GM18505 (cell line): ENCODE measurements around the gene SLC2A2.

Experiments
- ATAC-seq: cut with Tn5 transposase; IDR thresholded peaks from one replicate; pipeline ENCODE4 v1.9.1; 2021; ENCODE audit not compliant: unreplicated experiment
- POLR2A ChIP-seq: IDR thresholded peaks from 4 replicates; pipeline ENCODE4 v1.6.1; 2011; ENCODE audit warnings: borderline replicate concordance; ENCODE audit not compliant: insufficient read depth, insufficient read length; ENCODE audit errors: extremely low read depth

The SLC2A2 gene

DNA sequence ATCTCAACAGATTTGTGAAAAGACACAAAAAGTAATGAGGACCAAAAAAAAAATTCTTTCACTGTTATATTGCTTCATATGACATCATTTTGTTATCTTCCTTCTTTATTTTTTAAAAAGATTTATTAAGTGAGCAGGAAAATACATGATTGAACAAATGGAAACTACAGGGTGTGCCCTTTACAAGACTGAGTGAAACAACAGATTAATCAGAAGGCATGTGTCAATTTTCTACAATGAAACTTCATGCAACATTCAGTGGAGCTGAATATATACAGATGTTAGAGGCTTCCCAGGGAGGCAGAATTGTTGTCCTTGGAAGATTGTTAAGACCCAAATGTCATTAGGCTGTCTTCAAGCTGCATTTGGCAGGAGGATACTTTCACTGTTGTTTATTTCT is 28.4 kb upstream of the SLC2A2 start:
- ATAC-seq: no peak
- TF ChIP-seq POLR2A: no peak

DNA sequence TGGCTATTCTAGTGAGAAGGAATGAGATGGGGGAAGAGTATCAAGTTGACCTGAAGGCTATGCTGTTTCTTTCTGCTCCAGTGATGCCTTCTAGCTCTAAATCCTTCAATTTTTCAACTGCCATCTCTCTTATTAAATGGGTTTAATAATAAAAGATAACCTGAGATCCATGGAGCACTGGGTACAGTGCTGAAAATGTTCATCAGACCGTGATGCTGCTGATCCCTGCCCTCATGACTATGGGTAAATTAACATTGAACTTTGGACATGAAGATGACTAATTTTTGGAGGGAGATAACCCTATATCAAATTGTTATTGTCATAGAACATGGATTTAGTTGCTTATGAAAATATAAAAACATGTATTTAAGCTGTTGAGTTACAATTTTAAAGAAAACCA is 27.7 kb upstream of the SLC2A2 start:
- no peak for ATAC-seq
- TF ChIP-seq POLR2A: no peak

- TF ChIP-seq POLR2A: no peak
- peak; percentile 95 for ATAC-seq
Measured at GRCh38 chr3:171049861-171050444, 23.4 kb upstream of the SLC2A2 start.

DNA sequence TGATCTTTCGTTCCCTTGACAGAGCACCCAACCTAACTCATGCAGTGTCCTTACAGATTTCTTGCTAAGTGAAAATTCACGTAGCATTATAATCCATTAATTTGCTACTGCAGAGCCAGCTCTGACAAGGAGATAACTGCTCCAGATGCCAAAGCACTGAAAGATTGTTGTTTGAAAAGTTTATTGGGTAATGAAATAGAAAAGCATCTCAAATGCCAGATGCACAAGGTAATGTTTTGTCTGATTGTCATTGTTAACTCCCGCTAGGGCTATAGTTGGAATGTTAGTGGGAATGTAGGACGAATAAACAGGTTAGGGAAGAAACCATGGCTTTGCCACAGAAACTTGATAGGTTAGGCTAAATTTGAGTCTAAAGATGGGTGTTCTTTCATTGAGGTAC is 20.2 kb upstream of the SLC2A2 start:
- no peak for ATAC-seq
- no peak for TF ChIP-seq POLR2A

- TF ChIP-seq POLR2A: no peak
- no peak for ATAC-seq
Measured at GRCh38 chr3:171044835-171045793, 18.6 kb upstream of the SLC2A2 start.

DNA sequence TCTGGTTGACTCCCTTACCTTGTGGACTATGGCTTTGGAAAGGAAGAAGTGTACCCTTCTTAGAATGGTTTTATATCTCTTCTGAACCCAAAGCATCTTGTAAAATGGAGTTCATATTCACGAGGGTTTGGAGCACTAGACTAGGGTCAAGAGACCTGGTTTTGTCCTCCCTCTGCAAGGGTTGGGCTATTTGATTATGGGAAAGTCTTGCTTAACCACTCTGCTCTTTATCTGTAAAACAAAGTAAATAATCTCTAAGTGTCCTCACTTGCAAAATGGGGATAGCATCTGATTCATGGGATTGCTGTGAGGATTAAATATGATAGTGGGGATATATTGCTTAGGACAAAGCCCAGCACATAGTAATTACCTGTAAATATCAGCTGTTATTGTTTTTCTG is 17.9 kb upstream of the SLC2A2 start:
- ATAC-seq: no peak
- no peak for TF ChIP-seq POLR2A

GRCh38 chr3:171039674-171040073 is 13.2 kb upstream of the SLC2A2 start:
- no peak for TF ChIP-seq POLR2A
- ATAC-seq: no peak

DNA sequence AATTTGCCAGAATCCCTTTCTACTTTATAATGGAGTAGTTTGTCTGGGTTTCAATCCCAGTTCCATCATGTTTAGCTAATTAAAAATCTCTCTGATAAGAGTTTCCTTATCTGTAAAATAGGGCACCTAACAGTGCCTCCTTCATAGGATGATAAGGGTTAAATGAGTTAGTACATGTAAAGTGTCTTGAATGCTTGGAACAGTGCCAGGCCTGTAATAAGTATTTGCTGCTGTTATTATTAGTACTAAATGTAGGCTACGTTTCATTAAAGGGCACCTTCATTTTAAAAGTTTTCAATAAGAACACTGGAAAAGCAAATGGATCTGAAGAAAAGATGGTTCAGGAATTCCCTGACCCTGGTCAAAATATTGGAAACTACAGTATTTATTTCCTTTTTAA is 11.8 kb upstream of the SLC2A2 start:
- no peak for TF ChIP-seq POLR2A
- ATAC-seq: no peak

- ATAC-seq: no peak
- TF ChIP-seq POLR2A: no peak
Measured at GRCh38 chr3:171028779-171029232, 2.3 kb upstream of the SLC2A2 start.

DNA sequence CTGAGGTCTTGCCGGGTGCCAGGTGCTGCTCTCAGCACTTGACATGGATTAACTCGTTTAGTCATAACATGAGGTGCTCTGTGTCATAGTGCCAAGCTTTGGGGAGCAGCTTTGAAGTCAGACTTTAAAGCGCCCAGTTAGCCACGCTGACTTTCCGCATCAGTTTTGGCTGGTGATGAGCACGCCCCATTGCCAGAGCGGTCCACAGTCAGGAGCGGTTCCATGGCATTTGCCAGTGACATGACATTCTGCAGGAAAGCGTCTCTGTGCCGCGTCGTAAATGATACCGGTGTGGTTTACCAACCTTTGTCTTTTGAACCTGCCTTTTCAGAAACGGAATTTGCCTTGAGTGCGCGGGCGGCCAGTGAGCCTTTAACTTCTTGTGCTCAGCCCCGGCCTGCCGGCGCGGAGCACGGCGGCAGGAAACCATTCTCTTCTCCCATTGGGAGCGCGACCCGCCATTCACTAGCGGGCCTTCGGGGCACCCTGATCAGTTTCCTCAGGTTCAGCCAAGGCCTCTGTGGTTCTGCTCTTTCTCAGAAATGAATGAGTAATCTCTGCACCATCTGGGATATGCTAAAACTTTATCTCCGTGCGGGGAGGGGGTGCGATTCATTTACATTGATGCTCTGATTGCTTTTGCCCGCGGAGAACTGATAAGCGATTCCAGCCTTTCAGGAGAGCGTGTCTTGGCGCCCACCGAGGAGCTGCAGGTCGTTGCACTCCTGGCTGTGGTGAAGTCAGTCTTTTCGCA is 1.7 kb upstream of the SLC2A2 start:
- no peak for ATAC-seq
- no peak for TF ChIP-seq POLR2A

DNA sequence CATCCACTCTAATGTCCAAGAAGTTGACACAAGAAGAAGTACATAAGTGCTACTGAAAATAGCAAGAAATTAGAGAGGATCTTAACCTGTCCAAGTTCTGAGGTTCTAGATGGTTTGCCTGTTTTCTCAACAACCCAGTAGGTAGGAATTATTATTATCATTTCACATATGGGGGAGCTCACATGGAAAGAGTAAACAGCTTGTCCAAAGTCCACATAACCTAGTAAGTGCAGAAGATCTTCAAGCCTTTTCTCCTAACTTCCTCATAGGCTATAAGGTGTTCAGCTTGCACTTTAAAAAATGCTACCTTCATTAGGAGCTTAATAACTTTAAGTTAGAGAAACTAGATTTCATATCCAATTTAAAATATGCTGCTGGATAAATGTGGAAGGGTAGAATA is 3.0 kb downstream of the SLC2A2 start:
- TF ChIP-seq POLR2A: no peak
- ATAC-seq: no peak

DNA sequence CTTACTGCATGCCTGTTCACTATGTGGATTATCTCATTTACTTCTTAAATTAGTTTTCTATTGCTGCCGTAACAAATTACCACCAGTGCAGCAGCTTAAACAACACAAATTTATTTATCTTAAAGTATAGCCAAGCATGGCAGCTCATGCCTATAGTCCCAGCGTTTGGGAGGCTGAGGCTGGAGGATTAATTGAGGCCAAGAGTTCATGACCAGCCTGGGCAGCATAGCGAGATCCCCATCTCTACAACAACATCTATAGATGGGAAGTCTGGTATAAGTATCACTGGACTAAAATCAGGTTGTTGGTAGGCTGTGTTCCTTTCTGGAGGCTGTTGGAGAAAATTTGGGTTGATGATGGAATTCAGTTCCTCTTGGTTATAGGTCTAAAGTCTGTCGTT is 5.1 kb downstream of the SLC2A2 start:
- TF ChIP-seq POLR2A: no peak
- no peak for ATAC-seq

GRCh38 chr3:171018156-171018935 is 8.2 kb downstream of the SLC2A2 start:
- TF ChIP-seq POLR2A: no peak
- ATAC-seq: no peak
